Measurements from ENCODE around the gene DCAF6.
"Not testable (repeated sequence)": the region's sequence is repeated elsewhere in the genome, so short reads cannot be mapped to it uniquely, and the experiment has no call there.

Gene DCAF6

GRCh38 chr1:167936068-167936929 is at the start of gene DCAF6:
Gene DCAF6, plus strand, starts transcription at chr1:167936683. Its CDS starts 229 bp downstream, at chr1:167936912.
- peak; percentile 98 for DNase-seq (ENCODE audit: low spot score)
- TF ChIP-seq, protein P1, sequence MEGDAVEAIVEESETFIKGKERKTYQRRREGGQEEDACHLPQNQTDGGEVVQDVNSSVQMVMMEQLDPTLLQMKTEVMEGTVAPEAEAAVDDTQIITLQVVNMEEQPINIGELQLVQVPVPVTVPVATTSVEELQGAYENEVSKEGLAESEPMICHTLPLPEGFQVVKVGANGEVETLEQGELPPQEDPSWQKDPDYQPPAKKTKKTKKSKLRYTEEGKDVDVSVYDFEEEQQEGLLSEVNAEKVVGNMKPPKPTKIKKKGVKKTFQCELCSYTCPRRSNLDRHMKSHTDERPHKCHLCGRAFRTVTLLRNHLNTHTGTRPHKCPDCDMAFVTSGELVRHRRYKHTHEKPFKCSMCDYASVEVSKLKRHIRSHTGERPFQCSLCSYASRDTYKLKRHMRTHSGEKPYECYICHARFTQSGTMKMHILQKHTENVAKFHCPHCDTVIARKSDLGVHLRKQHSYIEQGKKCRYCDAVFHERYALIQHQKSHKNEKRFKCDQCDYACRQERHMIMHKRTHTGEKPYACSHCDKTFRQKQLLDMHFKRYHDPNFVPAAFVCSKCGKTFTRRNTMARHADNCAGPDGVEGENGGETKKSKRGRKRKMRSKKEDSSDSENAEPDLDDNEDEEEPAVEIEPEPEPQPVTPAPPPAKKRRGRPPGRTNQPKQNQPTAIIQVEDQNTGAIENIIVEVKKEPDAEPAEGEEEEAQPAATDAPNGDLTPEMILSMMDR (IDR thresholded peaks at IDR 0.05; ENCODE audit: borderline replicate concordance, control extremely low read depth, extremely low read depth, insufficient read depth, missing control alignments): no peak
- in situ Hi-C loops (cut with MboI; ENCODE audit: low sequenced_read_pairs, unreplicated experiment): no loop called here

DNA sequence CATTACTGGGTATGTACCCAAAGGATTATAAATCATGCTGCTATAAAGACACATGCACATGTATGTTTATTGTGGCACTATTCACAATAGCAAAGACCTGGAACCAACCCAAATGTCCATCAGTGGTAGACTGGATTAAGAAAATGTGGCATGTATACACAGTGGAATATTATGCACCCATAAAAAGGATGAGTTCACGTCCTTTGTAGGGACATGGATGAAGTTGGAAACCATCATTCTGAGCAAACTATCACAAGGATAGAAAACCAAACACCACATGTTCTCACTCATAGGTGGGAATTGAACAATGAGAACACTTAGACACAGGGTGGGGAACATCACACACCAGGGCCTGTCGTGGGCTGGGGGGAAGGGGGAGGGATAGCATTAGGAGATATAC is 49.3 kb upstream of the DCAF6 start:
- DNase-seq (ENCODE audit: low spot score); in situ Hi-C loops (cut with MboI; ENCODE audit: low sequenced_read_pairs, unreplicated experiment): not testable (repeated sequence)

- TF ChIP-seq, protein P1 (IDR thresholded peaks at IDR 0.05; ENCODE audit: borderline replicate concordance, control extremely low read depth, extremely low read depth, insufficient read depth, missing control alignments): no peak
- no peak for DNase-seq (ENCODE audit: low spot score)
- in situ Hi-C loops (cut with MboI; ENCODE audit: low sequenced_read_pairs, unreplicated experiment): no loop called here
Measured at GRCh38 chr1:167890400-167890799, 46.1 kb upstream of the DCAF6 start.

- no peak for DNase-seq (ENCODE audit: low spot score)
- TF ChIP-seq, protein P1 (IDR thresholded peaks at IDR 0.05; ENCODE audit: borderline replicate concordance, control extremely low read depth, extremely low read depth, insufficient read depth, missing control alignments): no peak
- in situ Hi-C loops (cut with MboI; ENCODE audit: low sequenced_read_pairs, unreplicated experiment): no loop called here
Measured at GRCh38 chr1:167893798-167894197, 42.7 kb upstream of the DCAF6 start.

DNA sequence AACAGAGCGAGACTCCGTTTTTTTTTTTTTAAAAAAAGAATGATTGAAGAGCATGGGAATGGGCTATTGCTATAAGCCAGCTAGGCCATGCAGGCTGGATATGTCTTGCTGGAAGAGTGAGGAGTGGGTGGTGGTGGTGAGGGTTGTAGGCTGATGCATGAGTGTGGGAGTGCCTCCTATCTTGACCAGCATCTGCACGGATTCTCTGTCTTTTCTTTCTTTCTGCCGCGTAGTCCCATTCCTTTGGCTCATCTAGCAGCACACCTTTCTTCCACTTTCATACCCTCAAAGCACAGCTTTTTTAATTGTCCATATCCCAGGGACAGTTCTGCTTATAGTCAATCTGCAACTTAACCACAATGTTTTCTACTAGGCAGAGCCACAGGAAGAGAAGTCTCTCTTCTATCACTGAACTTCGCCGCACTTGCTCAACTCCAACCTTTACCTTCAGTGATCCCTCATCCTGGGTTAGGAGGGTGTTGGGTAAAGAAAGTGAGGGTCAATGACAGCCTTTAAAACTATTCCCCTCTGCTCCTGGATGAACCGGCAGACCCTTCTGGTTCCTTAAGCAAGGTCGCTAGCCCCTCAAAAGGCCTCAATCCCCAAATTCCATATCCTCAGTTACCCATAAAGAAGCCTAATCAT is 37.8 kb upstream of the DCAF6 start:
- TF ChIP-seq, protein P1 (IDR thresholded peaks at IDR 0.05; ENCODE audit: borderline replicate concordance, control extremely low read depth, extremely low read depth, insufficient read depth, missing control alignments): no peak
- DNase-seq (ENCODE audit: low spot score): no peak
- in situ Hi-C loops (cut with MboI; ENCODE audit: low sequenced_read_pairs, unreplicated experiment): no loop called here

DNA sequence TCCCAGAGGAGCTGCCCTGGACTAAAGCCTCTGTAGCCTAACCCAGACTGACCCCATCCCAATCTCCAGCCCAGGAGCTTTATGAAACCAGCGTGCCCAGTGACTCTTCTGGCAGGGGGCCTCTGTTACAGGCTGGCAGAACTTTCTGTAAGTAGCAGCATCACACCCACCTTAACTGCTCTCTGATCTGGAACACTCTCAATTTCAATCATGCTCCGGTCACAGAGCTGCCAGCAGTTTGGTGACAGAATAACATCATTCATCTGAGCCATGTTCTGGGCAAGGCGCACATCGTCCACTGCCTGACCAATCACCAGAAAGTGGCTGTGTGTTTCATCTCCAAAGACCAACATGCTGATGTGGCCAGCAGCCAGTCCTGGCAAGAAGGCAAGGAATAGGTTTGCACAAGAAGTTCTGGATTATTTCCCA is 37.2 kb upstream of the DCAF6 start:
- peak; percentile 53 for DNase-seq (ENCODE audit: low spot score)
- TF ChIP-seq, protein P1 (IDR thresholded peaks at IDR 0.05; ENCODE audit: borderline replicate concordance, control extremely low read depth, extremely low read depth, insufficient read depth, missing control alignments): no peak
- in situ Hi-C loops (cut with MboI; ENCODE audit: low sequenced_read_pairs, unreplicated experiment): no loop called here

GRCh38 chr1:167900907-167901306 is 35.6 kb upstream of the DCAF6 start:
- TF ChIP-seq, protein P1 (IDR thresholded peaks at IDR 0.05; ENCODE audit: borderline replicate concordance, control extremely low read depth, extremely low read depth, insufficient read depth, missing control alignments): no peak
- DNase-seq (ENCODE audit: low spot score): no peak
- in situ Hi-C loops (cut with MboI; ENCODE audit: low sequenced_read_pairs, unreplicated experiment): no loop called here
